NCI-H345 treated with DMSO at 0.1 percent for 48 hours (cell line): ENCODE measurements around the gene SUPT4H1.
"Not testable (repeated sequence)": the region's sequence is repeated elsewhere in the genome, so short reads cannot be mapped to it uniquely, and the experiment has no call there.

Experiments used
- DNase-seq: peaks from one replicate; lab custom pipeline; 2025; ENCODE audit not compliant: unreplicated experiment; lab: John Stamatoyannopoulos, UW

Gene SUPT4H1

GRCh38 chr17:58351831-58352595, at the start of gene SUPT4H1:
TSS of gene SUPT4H1 (minus strand) at chr17:58352201. CDS start at chr17:58352135, 66 bp downstream.
- peak; percentile 84 for DNase-seq

GRCh38 chr17:58401287-58401686, 49.3 kb upstream of the SUPT4H1 start:
- peak; percentile 47 for DNase-seq

GRCh38 chr17:58400826-58401225, 48.8 kb upstream of the SUPT4H1 start:
- DNase-seq: no peak

GRCh38 chr17:58399974-58400373, 48.0 kb upstream of the SUPT4H1 start:
- no peak for DNase-seq

GRCh38 chr17:58398574-58399266, 46.7 kb upstream of the SUPT4H1 start:
- no peak for DNase-seq

- DNase-seq: not testable (repeated sequence)
Measured at GRCh38 chr17:58397421-58397820, 45.4 kb upstream of the SUPT4H1 start.

GRCh38 chr17:58396173-58396572, 44.2 kb upstream of the SUPT4H1 start:
- DNase-seq: no peak

- no peak for DNase-seq
Measured at GRCh38 chr17:58394534-58395223, 42.7 kb upstream of the SUPT4H1 start.

GRCh38 chr17:58391302-58391984, 39.4 kb upstream of the SUPT4H1 start:
- peak; percentile 94 for DNase-seq

GRCh38 chr17:58390884-58391283, 38.9 kb upstream of the SUPT4H1 start:
- no peak for DNase-seq

- no peak for DNase-seq
Measured at GRCh38 chr17:58388302-58389190, 36.5 kb upstream of the SUPT4H1 start.

GRCh38 chr17:58387834-58388233, 35.8 kb upstream of the SUPT4H1 start:
- no peak for DNase-seq

GRCh38 chr17:58386708-58387107, 34.7 kb upstream of the SUPT4H1 start:
- no peak for DNase-seq

GRCh38 chr17:58385359-58385899, 33.4 kb upstream of the SUPT4H1 start:
- DNase-seq: no peak

- no peak for DNase-seq
Measured at GRCh38 chr17:58384897-58385296, 32.9 kb upstream of the SUPT4H1 start.

GRCh38 chr17:58383892-58384462, 32.0 kb upstream of the SUPT4H1 start:
- no peak for DNase-seq

GRCh38 chr17:58382872-58383242, 30.9 kb upstream of the SUPT4H1 start:
- no peak for DNase-seq

- no peak for DNase-seq
Measured at GRCh38 chr17:58382108-58382871, 30.3 kb upstream of the SUPT4H1 start.
